Peyer's patch (tissue), 4 donors: Measurements from ENCODE around the gene CNTNAP2.

Source experiments
- POLR2A ChIP-seq, 2 donors: fragments of 450-650 bp; IDR thresholded peaks; one replicate each; pipeline ENCODE4 v1.5.1; 2017; ENCODE audit warnings: antibody characterized with exemption in 2 of 2, mild to moderate bottlenecking in 2 of 2, moderate library complexity in 2 of 2
- TF ChIP-seq, protein P1 (sequence below), 6 experiments: fragments of 450-650 bp in 4 of 6; fragments of 200-600 bp in 2 of 6; sonication (generic) in 1 of 6; IDR thresholded peaks; one replicate each; pipeline ENCODE4 v1.5.1; 2017 to 2019; ENCODE audit warnings: antibody characterized with exemption in 6 of 6, mild to moderate bottlenecking in 3 of 6, moderate library complexity in 1 of 6

DNA sequence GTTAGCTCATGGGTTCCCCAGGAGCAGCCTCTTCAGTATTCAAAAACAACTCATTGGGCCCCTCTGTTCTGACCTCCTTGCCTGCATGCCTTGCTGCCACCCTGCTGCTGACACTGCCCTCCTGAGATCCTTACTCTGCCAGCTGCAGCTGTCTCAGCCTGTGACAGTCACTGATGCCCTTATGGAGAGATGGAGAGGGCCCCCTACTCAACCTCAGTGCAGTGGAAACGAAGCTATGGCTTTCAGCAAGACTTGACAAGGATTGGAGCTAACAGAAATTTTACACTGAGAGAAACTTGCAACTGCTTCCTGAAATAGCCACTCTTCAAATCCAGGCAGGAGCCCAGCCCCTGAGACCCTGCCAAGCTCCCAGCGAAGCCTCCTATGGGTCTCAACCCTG, 1795.7 kb downstream of the CNTNAP2 start:
- TF ChIP-seq, protein P1, sequence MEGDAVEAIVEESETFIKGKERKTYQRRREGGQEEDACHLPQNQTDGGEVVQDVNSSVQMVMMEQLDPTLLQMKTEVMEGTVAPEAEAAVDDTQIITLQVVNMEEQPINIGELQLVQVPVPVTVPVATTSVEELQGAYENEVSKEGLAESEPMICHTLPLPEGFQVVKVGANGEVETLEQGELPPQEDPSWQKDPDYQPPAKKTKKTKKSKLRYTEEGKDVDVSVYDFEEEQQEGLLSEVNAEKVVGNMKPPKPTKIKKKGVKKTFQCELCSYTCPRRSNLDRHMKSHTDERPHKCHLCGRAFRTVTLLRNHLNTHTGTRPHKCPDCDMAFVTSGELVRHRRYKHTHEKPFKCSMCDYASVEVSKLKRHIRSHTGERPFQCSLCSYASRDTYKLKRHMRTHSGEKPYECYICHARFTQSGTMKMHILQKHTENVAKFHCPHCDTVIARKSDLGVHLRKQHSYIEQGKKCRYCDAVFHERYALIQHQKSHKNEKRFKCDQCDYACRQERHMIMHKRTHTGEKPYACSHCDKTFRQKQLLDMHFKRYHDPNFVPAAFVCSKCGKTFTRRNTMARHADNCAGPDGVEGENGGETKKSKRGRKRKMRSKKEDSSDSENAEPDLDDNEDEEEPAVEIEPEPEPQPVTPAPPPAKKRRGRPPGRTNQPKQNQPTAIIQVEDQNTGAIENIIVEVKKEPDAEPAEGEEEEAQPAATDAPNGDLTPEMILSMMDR (IDR thresholded peaks at IDR 0.05): no peak
- no peak for TF ChIP-seq POLR2A (IDR thresholded peaks at IDR 0.05)
